Glomerular visceral epithelial cell (primary cell): ENCODE results near the gene TCEA2.
"Not testable (repeated sequence)": the region's sequence is repeated elsewhere in the genome, so short reads cannot be mapped to it uniquely, and the experiment has no call there.

Experiments used
- DNase-seq: peaks from one replicate; pipeline ENCODE4 v3.0.0-alpha.2; 2016; ENCODE audit errors: extremely low spot score

TCEA2 gene

GRCh38 chr20:64108731-64109681 lies 46.0 kb downstream of the TCEA2 start:
- no peak for DNase-seq

DNA sequence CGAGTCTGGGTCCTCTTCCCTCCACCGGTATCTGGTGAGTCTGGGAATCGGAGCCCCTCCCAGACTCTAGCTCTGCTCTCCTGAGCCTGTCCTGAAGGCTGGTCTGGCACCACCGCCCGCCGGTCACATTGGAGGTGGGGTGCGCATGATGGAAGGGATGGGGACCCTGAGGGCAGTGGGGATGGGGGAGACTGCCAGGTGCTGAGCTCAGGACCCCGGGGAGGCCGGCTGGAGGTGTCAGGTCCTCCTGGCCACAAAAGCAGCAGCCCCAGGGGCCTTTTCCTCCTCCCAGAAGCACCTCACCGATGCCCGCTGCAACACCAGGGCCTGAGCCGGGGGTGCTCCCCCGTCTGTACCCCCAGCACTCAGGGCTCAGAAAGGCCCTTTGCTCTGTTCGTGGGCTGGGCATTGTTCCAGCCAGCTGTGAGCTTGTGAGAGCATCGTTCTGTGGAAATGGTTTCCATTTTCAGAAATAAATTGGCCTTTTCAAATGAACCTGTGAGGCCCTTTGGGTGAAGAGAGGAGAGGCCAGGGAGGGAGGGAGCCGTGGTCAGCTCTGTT lies 46.9 kb downstream of the TCEA2 start:
- no peak for DNase-seq

DNA sequence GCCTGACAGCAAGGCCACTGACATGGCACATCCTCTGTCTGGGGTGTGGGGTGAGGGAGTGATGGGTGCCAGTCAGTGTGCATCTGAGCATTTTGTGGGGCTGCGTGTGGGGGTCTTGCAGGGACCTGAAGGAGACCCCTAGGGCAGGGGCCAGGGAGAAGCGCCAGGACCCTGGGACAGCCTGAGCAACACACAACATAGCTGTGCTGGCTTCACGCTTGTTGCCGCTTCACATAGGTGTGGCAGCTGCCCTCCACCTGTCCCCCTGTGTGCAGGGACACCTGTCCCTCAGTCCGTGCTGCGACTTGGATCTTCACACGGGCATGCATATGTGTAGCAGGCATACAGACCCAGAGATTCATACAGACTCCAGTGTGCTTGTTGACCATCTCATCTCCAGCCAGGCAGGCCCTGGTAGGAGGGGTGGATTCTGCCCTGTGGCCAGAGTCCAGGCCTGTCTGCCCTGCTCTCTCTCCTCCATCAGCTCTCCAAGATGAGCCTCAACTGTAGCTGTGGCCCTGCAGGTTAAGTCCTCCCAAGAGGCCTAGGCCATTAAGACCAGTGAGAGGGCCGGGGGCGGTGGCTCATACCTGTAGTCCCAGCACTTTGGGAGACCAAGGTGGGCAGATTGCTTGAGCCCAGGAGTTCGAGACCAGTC lies 47.5 kb downstream of the TCEA2 start:
- no peak for DNase-seq

DNA sequence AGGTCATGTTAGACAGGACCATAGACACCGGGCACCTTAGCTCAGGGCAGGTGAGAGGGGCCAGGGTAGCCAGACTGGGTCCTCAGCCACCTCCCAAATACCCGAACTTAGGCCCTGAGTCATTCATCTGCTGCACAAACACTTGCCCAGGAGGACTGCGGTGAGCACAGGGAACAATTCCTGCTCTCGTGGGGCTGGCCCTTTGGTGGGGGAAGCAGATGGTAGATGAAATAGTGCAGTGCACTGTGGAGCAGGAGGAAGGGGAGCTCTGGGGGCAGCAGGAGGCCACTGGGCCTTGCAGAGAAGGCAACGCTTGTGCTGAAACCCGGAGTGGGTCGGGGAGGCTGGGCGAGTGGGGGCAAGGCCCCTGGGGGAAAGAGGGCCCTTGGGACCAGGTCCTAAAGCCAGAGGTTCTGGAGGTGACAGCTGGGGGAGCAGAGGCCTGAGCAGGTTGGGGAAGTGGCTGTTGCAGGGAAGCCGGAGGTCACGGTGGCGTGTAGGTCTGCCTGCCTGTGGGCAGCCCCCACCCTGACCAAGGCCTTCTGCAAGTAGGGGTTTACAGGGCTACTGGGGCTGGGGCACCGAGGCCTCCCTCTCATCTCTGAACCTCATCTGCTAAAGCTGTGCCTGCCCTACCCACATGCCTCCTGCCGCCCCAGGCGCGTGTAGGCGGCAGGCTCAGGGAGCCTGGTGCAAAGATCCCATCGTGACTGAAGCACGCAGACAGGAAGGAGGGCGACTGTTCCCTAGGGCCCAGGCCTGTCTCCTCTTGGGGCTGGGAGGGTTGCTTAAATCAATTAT lies 49.0 kb downstream of the TCEA2 start:
- DNase-seq: no peak

DNA sequence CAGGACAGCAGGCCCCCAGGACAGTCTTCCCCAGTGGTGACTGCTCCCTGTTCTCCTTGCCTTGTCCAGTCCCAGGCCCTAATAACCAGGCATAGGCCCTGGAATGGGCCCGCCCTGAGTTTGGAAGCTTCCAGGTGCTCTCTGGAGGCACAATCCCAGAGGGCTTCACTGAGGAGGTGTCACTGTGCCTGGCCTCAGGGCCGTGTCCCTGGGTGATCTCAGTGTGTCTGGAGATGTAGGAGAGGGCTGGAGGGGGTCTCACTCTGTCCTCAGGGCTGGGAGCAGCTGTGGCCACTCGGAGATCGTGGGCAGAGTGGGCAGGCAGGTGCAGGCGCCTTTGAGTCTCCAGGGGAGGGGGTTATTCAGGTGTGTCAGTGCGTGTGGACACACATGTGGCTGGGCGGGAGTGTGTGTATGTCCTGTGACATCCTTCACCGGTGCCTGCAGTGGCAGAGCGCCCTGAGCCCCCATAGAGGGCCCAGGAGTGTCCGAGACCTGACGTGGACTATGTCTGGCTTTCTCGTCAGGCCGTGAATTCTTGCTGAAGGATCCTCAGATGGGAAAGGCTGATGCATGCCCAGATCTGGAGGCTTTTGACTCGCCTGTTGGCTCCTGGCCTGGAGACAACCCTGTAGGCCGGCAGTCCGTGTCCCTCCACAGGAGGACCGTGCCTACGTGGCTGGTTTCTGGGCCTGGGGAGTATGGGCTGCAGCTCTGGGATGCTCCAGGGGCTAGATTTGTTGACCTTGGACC lies 49.9 kb downstream of the TCEA2 start:
- DNase-seq: no peak

DNA sequence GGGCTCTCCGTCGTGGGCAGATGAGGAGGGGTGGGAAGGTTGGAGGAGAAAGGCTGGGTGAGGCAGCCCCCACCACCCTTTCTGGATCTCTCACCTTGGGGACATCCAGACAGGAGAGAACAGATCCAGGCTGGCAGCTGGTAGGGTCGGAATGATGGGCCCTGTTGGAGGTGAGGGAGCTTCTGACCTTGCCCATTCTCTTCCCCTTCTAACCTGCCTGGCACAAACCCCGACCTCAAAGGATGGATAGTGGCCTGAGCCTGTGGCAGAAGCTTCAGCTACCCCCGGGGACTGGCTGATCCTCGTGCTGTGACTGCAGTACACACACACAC lies 50.4 kb downstream of the TCEA2 start:
- no peak for DNase-seq

DNA sequence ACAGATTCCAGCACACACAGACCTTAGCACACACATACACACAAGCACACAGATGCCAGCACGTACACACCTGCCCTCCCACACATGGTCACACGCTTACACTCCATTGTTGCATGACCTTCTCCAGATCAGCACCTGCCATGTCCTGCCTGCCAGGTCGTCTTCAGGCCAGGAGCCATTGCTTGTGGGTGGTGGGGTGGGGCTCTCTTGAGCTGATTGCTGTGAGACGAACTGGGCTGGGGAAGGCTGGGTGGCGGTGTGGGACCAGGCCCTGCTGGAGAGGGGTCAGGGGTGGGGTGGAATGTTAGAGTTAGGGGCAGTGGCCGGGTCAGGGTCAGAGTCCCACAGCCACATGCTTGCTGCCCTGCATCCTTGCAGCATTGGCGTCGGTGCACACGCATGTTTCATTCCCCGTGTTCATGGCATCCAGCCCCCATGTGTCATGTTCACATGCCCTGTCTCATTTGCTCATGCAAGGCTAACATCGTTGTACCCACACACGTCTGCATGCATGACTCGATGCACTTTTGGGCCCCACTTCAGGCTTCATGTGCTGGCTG lies 50.9 kb downstream of the TCEA2 start:
- DNase-seq: no peak

GRCh38 chr20:64114356-64114971 lies 51.5 kb downstream of the TCEA2 start:
- DNase-seq: no peak

- DNase-seq: no peak
Observed at GRCh38 chr20:64115171-64115911, 52.3 kb downstream of the TCEA2 start.

DNA sequence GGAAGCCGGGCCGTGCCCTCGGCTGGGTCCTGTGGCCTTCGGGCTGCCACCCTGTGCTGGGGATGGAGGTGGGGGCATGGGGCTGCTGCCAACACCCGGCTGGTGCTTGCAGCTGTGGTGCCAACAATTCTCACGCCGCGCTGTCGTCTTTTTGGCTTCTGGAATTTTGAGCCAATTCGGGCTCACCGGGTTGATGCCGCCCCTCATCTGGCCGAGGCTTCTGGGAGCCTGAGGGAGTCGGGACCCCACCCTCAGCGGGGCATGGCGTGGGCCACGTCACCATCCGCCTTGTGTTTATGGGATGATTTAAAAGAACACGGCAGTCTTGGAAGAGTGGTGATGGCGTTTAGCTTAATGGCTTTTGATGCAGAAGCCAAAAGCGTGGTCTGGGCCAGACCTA lies 53.0 kb downstream of the TCEA2 start:
- DNase-seq: no peak

DNA sequence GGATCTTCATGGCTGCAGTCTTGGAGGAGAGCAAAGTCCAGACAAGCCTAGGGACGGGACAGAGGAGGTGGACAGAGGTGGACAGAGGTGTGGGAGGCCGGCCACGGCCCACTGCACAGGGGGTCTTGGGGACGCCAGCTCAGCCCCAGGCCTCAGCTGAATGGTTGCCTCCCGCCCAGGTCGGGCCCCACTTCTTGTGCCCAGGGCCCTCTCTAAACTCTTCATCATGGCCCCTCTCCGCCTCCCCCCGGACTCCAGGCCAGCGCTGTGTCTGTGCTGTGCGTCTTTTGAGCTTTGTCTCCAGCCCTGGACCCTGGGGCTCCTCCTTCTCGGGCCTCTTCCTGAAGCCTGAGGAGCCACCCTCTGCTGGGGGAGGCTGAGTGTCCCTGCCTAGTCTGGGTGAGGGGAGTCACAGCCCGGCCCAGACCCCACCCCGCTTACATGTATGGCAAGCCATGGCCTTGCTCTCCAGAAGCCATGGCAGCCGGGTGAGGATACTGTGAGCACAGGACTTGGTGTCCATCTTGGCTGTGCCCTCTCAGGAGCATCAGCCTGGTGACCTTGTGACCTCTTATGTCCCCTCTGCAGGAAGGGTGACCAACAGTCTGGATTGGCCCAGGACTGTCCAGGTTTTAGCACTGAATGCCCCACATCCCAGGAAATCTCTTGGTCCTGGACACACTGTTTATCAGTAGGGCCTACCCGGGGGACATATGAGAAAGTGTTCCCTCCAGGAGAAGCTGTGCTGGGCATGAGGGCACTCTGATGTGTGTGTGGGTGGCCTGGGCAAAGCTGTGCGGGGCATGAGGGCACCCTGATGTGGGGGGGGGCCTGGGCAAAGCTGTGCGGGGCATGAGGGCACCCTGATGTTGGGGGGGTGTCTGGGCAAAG lies 53.8 kb downstream of the TCEA2 start:
- DNase-seq: no peak

DNA sequence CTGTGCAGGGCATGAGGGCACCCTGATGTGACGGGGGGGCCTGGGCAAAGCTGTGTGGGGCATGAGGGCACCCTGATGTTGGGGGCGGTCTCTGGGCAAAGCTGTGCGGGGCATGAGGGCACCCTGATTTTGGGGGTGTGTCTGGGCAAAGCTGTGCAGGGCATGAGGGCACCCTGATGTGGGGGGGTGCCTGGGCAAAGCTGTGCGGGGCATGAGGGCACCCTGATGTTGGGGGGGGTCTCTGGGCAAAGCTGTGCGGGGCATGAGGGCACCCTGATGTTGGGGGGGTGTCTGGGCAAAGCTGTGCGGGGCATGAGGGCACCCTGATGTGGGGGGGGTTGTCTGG lies 54.4 kb downstream of the TCEA2 start:
- not testable (repeated sequence) for DNase-seq

- no peak for DNase-seq
Observed at GRCh38 chr20:64119301-64119680, 56.3 kb downstream of the TCEA2 start.

GRCh38 chr20:64119681-64120341 lies 56.8 kb downstream of the TCEA2 start:
- no peak for DNase-seq

DNA sequence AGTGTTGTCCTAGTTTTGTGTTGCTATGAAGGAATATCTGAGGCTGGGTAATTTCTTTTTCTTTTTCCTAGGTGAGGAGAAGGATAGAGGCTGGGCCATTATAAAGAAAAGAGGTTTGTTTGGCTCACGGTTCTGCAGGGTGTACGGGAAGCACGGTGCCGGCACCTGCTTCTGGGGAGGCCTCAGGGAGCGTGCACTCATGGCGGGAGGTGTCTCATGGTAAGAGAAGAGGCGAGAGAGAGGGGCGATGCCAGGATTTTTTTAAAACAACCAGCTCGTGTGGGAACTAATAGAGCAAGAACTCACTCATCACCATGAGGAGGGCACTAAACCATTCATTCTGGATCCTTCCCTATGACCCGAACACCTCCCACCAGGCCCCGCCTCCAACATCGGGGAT lies 58.6 kb downstream of the TCEA2 start:
- no peak for DNase-seq
